ENCODE results near the gene CDH4.

- TF ChIP-seq, protein P1, sequence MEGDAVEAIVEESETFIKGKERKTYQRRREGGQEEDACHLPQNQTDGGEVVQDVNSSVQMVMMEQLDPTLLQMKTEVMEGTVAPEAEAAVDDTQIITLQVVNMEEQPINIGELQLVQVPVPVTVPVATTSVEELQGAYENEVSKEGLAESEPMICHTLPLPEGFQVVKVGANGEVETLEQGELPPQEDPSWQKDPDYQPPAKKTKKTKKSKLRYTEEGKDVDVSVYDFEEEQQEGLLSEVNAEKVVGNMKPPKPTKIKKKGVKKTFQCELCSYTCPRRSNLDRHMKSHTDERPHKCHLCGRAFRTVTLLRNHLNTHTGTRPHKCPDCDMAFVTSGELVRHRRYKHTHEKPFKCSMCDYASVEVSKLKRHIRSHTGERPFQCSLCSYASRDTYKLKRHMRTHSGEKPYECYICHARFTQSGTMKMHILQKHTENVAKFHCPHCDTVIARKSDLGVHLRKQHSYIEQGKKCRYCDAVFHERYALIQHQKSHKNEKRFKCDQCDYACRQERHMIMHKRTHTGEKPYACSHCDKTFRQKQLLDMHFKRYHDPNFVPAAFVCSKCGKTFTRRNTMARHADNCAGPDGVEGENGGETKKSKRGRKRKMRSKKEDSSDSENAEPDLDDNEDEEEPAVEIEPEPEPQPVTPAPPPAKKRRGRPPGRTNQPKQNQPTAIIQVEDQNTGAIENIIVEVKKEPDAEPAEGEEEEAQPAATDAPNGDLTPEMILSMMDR (IDR thresholded peaks at IDR 0.05), result no peak
- TF ChIP-seq EZH2 (IDR thresholded peaks at IDR 0.05; ENCODE audit: borderline replicate concordance, insufficient read depth, low read depth, low read length, poor library complexity, severe bottlenecking), result no peak
Measured at GRCh38 chr20:61771805-61772350, 519.8 kb downstream of the CDH4 start.

Measured in B cell (primary cell).